HL-60 (cell line): ENCODE results near the gene SYVN1.

Source experiments
- DNase-seq, 2 experiments: peaks; one replicate each; pipeline ENCODE4 v3.0.0-alpha.2; 2010 to 2020; ENCODE audit warnings: low read depth in 1 of 2, low spot score in 1 of 2
- H3K27ac ChIP-seq: fragments of 250-450 bp; sonication (Bioruptor Pico); replicated peaks from 2 replicates; pipeline ENCODE4 v1.5.1; 2020; ENCODE audit warnings: mild to moderate bottlenecking, moderate library complexity
- H3K27me3 ChIP-seq: fragments of 250-450 bp; sonication (Bioruptor Pico); 2 replicates; pipeline ENCODE4 v1.5.1; 2021; ENCODE audit warnings: mild to moderate bottlenecking, moderate library complexity; ENCODE audit not compliant: insufficient read depth, poor library complexity, severe bottlenecking
- H3K4me3 ChIP-seq: replicated peaks from 2 replicates; pipeline ENCODE4 v1.5.1; 2011; ENCODE audit warnings: mild to moderate bottlenecking, control low read depth, low read length; ENCODE audit not compliant: insufficient read depth
- GABPA ChIP-seq: IDR thresholded peaks from 2 replicates; pipeline ENCODE4 v1.6.1; 2012; ENCODE audit warnings: low read depth
- POLR2AphosphoS5 ChIP-seq: IDR thresholded peaks from 2 replicates; pipeline ENCODE4 v1.6.1; 2012; ENCODE audit warnings: low read depth
- SPI1 ChIP-seq: IDR thresholded peaks from 2 replicates; pipeline ENCODE4 v1.6.1; 2012; ENCODE audit warnings: low read depth, mild to moderate bottlenecking, borderline replicate concordance
- TF ChIP-seq, protein P1 (sequence below): IDR thresholded peaks from one replicate; pipeline ENCODE4 v1.5.1; 2011; ENCODE audit warnings: low read length, control low read depth, inconsistent platforms; ENCODE audit not compliant: insufficient read depth
- TF ChIP-seq, protein P2 (sequence below): IDR thresholded peaks from 2 replicates; pipeline ENCODE4 v1.6.1; 2012; ENCODE audit warnings: low read depth; ENCODE audit not compliant: insufficient replicate concordance

Gene SYVN1

DNA sequence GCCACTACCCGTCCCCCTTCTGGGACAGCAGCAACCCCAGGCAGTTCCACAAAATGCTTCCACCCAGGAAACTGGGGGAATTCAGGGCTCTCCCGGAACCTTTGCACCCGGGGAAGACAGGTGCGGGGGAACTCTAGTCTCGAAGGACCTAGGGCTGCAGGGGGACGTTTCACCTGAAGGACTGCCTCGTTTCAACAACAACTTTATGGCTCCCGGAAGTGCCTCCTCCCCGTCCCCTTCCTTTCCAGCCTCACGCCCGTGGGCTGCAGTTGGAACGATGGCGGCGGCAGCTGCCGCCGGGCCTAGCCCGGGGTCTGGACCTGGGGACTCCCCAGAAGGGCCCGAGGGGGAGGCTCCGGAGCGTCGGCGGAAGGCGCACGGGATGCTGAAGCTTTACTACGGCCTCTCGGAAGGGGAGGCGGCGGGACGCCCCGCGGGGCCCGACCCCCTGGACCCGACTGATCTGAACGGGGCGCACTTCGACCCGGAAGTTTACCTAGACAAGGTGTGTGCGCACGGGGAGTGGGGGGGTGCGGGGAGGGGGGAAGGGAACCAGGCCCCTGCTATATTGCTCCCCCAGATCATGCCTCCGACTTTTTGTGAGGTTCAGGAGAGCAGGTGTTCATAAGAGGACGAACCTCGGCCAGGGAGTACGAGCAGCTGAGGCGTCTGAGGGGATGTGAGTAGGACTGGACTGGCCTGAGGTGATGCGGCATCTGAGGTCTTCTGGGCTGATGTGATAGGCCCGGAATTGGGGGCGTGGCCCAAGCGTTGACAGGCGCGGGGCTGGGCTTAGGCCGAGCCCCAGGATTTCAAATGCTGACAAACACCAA is 38.1 kb downstream of the SYVN1 start, which contains the start of gene VPS51:
Gene VPS51 (plus strand): TSS at position 241 of the 833 bp plus-strand sequence. CDS start 37 bp downstream, at position 278.
- DNase-seq, result peak; percentile 81 to 90
- H3K27ac ChIP-seq, result peak within 1 kb of the TSS; percentile 90
- TF ChIP-seq, protein P1, sequence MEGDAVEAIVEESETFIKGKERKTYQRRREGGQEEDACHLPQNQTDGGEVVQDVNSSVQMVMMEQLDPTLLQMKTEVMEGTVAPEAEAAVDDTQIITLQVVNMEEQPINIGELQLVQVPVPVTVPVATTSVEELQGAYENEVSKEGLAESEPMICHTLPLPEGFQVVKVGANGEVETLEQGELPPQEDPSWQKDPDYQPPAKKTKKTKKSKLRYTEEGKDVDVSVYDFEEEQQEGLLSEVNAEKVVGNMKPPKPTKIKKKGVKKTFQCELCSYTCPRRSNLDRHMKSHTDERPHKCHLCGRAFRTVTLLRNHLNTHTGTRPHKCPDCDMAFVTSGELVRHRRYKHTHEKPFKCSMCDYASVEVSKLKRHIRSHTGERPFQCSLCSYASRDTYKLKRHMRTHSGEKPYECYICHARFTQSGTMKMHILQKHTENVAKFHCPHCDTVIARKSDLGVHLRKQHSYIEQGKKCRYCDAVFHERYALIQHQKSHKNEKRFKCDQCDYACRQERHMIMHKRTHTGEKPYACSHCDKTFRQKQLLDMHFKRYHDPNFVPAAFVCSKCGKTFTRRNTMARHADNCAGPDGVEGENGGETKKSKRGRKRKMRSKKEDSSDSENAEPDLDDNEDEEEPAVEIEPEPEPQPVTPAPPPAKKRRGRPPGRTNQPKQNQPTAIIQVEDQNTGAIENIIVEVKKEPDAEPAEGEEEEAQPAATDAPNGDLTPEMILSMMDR, result no peak
- TF ChIP-seq GABPA (peak; percentile 99), POLR2AphosphoS5 (peak; percentile 71), SPI1 (peak; percentile 11; the same call in 1 of the 2 replicates)
- TF ChIP-seq, protein P2, sequence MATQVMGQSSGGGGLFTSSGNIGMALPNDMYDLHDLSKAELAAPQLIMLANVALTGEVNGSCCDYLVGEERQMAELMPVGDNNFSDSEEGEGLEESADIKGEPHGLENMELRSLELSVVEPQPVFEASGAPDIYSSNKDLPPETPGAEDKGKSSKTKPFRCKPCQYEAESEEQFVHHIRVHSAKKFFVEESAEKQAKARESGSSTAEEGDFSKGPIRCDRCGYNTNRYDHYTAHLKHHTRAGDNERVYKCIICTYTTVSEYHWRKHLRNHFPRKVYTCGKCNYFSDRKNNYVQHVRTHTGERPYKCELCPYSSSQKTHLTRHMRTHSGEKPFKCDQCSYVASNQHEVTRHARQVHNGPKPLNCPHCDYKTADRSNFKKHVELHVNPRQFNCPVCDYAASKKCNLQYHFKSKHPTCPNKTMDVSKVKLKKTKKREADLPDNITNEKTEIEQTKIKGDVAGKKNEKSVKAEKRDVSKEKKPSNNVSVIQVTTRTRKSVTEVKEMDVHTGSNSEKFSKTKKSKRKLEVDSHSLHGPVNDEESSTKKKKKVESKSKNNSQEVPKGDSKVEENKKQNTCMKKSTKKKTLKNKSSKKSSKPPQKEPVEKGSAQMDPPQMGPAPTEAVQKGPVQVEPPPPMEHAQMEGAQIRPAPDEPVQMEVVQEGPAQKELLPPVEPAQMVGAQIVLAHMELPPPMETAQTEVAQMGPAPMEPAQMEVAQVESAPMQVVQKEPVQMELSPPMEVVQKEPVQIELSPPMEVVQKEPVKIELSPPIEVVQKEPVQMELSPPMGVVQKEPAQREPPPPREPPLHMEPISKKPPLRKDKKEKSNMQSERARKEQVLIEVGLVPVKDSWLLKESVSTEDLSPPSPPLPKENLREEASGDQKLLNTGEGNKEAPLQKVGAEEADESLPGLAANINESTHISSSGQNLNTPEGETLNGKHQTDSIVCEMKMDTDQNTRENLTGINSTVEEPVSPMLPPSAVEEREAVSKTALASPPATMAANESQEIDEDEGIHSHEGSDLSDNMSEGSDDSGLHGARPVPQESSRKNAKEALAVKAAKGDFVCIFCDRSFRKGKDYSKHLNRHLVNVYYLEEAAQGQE, result no peak
- H3K4me3 ChIP-seq, result peak within 1 kb of the TSS; percentile 66
- no peaks in the 10 kb centered on the region for H3K27me3 ChIP-seq

DNA sequence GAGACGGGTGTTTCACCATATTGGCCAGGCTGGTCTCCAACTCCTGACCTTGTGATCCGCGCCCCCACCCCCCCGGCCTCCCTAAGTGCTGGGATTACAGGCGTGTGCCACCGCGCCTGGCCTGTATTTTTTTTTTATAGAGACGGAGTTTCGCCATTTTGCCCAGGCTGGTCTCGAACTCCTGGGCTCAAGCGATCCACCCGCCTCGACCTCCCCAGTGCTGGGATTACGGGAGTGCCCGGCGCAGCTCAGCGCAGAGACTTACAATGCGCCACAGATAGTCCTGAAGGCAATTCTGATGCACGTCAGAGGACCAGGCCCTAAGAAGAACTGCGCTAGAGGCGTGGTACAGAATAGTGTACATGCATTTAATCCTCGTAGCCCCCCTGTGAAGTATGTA is 38.9 kb downstream of the SYVN1 start:
- Histone ChIP-seq H3K27ac (peak overlapping the region; percentile 90), H3K27me3 (no peaks in the 10 kb centered on the region), H3K4me3 (no peak overlapping the region)
- TF ChIP-seq GABPA (no peak), SPI1 (no peak), POLR2AphosphoS5 (no peak)
- TF ChIP-seq, protein P2, result no peak
- TF ChIP-seq, protein P1, result no peak
- DNase-seq, result no peak

DNA sequence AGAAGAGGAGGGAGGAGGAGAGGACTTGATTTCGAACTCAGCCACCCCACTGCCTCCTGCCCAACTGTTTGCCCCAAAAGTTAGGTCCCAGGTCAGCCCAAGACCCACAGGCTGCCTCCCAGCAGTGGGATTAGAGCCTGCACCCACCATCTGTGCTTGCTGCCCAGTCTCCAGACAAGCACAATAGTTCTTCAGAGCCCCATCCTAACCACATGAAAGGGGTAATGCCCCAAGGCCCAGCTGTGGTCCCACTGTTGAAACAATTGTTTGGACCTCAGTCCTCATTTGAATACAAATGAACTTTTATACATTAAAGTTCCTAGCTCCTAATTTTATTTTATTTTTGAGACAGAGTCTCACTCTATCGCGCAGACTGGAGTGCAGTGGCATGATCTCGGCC is 43.7 kb downstream of the SYVN1 start:
- Histone ChIP-seq H3K27ac (no peak overlapping the region), H3K4me3 (no peak overlapping the region), H3K27me3 (no peaks in the 10 kb centered on the region)
- TF ChIP-seq, protein P1, result no peak
- no peak for TF ChIP-seq SPI1
- no peak for TF ChIP-seq GABPA
- TF ChIP-seq, protein P2, result no peak
- no peak for DNase-seq
